ENCODE data around the gene CD99. TPM values are rescaled to one million over a fixed set of nuclear protein-coding genes. Genes with fewer than 3 reads are reported as not detected.

CD99 gene
- total and polyA plus RNA-seq, 4 donors: 118 to 266 (median 189) TPM

- H3K27me3 ChIP-seq (ENCODE audit: control insufficient read depth in 3 of 3, insufficient read depth in 3 of 3, low read length in 2 of 3): peaks cover 0 to 19% (median 0%) of the 10 kb centered on the region in 3 donors
- no peaks in the 10 kb centered on the region for H3K36me3 ChIP-seq (ENCODE audit: control insufficient read depth in 4 of 4, insufficient read depth in 4 of 4, low read length in 4 of 4)
- ATAC-seq (ENCODE audit: insufficient read depth, low FRiP score): peak; percentile 36
- peaks cover 2 to 34% (median 11%) of the 10 kb centered on the region in 5 donors for H3K4me1 ChIP-seq (ENCODE audit: control insufficient read depth in 5 of 5, insufficient read depth in 5 of 5, low read length in 5 of 5)
- peak overlapping the region; percentile 56 to 68 for H3K9ac ChIP-seq (ENCODE audit: insufficient read depth in 1 of 2, low read length in 2 of 2)
- TF ChIP-seq CTCF (IDR thresholded peaks at IDR 0.05; ENCODE audit: control extremely low read depth, extremely low read depth): no peak
- no peaks in the 10 kb centered on the region for H3K9me3 ChIP-seq (ENCODE audit: control insufficient read depth in 4 of 4, insufficient read depth in 3 of 4, low read length in 3 of 4)
- H3K27ac ChIP-seq (ENCODE audit: low read depth in 1 of 2, low read length in 1 of 2): peak overlapping the region; percentile 85 to 93
- WGBS, 2 donors: 0% methylated on average over 42 of the region's 42 CpGs
- H3K4me3 ChIP-seq: peak overlapping the region; percentile 86
- peak in 2 of 3 donors; percentile 61 to 71 for DNase-seq
Observed at GRCh38 chrX:2691543-2692220, 587 bp downstream of the CD99 start.

- peaks cover 0 to 21% (median 0%) of the 10 kb centered on the region in 3 donors for H3K27me3 ChIP-seq (ENCODE audit: control insufficient read depth in 3 of 3, insufficient read depth in 3 of 3, low read length in 2 of 3)
- WGBS, 2 donors: 10 to 13% methylated on average over 24 of the region's 24 CpGs
- H3K9me3 ChIP-seq (ENCODE audit: control insufficient read depth in 4 of 4, insufficient read depth in 3 of 4, low read length in 3 of 4): no peaks in the 10 kb centered on the region
- peaks cover 2 to 41% (median 16%) of the 10 kb centered on the region in 5 donors for H3K4me1 ChIP-seq (ENCODE audit: control insufficient read depth in 5 of 5, insufficient read depth in 5 of 5, low read length in 5 of 5)
- peak overlapping the region; percentile 56 to 68 for H3K9ac ChIP-seq (ENCODE audit: insufficient read depth in 1 of 2, low read length in 2 of 2)
- DNase-seq: no peak
- TF ChIP-seq CTCF (IDR thresholded peaks at IDR 0.05; ENCODE audit: control extremely low read depth, extremely low read depth): no peak
- no peak for ATAC-seq (ENCODE audit: insufficient read depth, low FRiP score)
- peak overlapping the region; percentile 86 for H3K4me3 ChIP-seq
- H3K27ac ChIP-seq (ENCODE audit: low read depth in 1 of 2, low read length in 1 of 2): peak overlapping the region; percentile 85 to 93
- no peaks in the 10 kb centered on the region for H3K36me3 ChIP-seq (ENCODE audit: control insufficient read depth in 4 of 4, insufficient read depth in 4 of 4, low read length in 4 of 4)
Observed at GRCh38 chrX:2692221-2693112, 1.4 kb downstream of the CD99 start.

GRCh38 chrX:2693113-2694002 is 2.3 kb downstream of the CD99 start:
- H3K9me3 ChIP-seq (ENCODE audit: control insufficient read depth in 4 of 4, insufficient read depth in 3 of 4, low read length in 3 of 4): no peaks in the 10 kb centered on the region
- ATAC-seq (ENCODE audit: insufficient read depth, low FRiP score) (no peak), DNase-seq (no peak)
- peaks cover 2 to 48% (median 16%) of the 10 kb centered on the region in 5 donors for H3K4me1 ChIP-seq (ENCODE audit: control insufficient read depth in 5 of 5, insufficient read depth in 5 of 5, low read length in 5 of 5)
- H3K36me3 ChIP-seq (ENCODE audit: control insufficient read depth in 4 of 4, insufficient read depth in 4 of 4, low read length in 4 of 4): peaks cover 0 to 1% (median 0%) of the 10 kb centered on the region in 4 donors
- peak overlapping the region in 1 of 2 donors; percentile 16 for H3K9ac ChIP-seq (ENCODE audit: insufficient read depth in 1 of 2, low read length in 2 of 2)
- H3K27me3 ChIP-seq (ENCODE audit: control insufficient read depth in 3 of 3, insufficient read depth in 3 of 3, low read length in 2 of 3): peaks cover 0 to 19% (median 0%) of the 10 kb centered on the region in 3 donors
- peak overlapping the region in 1 of 2 donors; percentile 85 for H3K27ac ChIP-seq (ENCODE audit: low read depth in 1 of 2, low read length in 1 of 2)
- H3K4me3 ChIP-seq: no peak overlapping the region
- 58 to 68% methylated on average over 15 of the region's 15 CpGs for WGBS, 2 donors
- no peak for TF ChIP-seq CTCF (IDR thresholded peaks at IDR 0.05; ENCODE audit: control extremely low read depth, extremely low read depth)

Measured in lung (tissue), 12 donors.